SK-N-MC (cell line): ENCODE measurements around the gene MBTPS2.

Experiments
- EZH2 ChIP-seq: fragments of 200-600 bp; sonication (generic); IDR thresholded peaks from one replicate; pipeline ENCODE4 v1.6.1; 2017; ENCODE audit warnings: antibody characterized with exemption
- FOXP2 ChIP-seq: optimal IDR thresholded peaks from 2 replicates; pipeline ENCODE3; 2011; ENCODE audit warnings: mild to moderate bottlenecking, moderate library complexity; ENCODE audit not compliant: insufficient read depth; ENCODE audit errors: extremely low read length, control extremely low read depth
- POLR2AphosphoS5 ChIP-seq: IDR thresholded peaks from 2 replicates; pipeline ENCODE4 v1.6.1; 2012; ENCODE audit warnings: mild to moderate bottlenecking, low read depth, low read length, borderline replicate concordance

DNA sequence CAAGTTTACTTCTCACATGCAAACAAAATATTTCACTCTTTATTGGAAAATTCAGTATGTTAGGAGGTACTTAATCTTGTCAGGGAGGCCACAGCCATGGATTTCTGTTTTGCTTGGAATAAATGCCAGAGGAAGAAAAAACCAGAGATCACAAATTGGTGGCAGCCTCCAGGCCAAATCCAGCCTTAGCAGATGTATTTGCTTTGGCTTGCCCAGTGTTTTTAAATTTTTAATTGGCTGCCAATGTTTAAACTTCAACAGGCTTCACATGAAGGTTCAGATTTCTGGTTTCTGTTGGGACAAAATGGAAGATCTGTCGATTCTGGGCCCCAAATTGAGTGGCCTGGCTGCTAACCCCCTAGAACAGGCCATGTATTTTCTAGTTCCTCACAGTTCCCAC lies 35.6 kb downstream of the MBTPS2 start:
- TF ChIP-seq EZH2 (no peak), POLR2AphosphoS5 (no peak), FOXP2 (no peak)
